NOMO-1 (cell line): Measurements from ENCODE around the gene ATG7.
"Not testable (repeated sequence)": the region's sequence is repeated elsewhere in the genome, so short reads cannot be mapped to it uniquely, and the experiment has no call there.

Experiments
- DNase-seq, 2 experiments: peaks; one replicate each; lab custom pipeline; 2025; ENCODE audit not compliant: unreplicated experiment in 2 of 2; lab: John Stamatoyannopoulos, UW

ATG7 gene

DNA sequence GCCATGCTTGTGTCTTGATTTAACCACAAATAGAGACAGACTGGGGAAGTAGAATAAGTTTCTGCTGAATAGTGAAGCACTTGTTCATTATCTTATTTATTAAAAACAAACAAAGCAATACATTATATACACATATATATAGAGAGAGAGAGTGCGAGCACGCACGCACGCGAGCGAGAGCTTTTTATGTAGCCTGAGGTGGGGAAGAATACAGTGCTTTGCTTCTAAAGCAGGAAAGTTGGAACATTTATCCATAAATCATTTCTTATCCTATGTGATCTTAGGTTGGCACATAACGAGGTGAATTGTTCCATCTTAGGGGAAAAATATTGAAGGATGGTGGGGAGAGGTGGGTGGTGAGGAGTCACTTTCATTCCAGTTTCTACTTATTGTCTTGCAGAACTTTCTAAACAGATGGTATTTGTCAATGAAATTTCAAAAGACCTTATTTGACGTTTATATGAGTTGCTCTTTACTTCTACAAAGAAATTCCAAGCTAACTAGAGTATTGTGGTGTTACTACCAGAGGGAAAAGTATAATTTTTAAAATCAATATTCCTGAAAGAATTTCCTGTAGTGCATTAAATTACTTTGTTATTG, 110.0 kb downstream of the ATG7 start:
- no peak for DNase-seq

DNA sequence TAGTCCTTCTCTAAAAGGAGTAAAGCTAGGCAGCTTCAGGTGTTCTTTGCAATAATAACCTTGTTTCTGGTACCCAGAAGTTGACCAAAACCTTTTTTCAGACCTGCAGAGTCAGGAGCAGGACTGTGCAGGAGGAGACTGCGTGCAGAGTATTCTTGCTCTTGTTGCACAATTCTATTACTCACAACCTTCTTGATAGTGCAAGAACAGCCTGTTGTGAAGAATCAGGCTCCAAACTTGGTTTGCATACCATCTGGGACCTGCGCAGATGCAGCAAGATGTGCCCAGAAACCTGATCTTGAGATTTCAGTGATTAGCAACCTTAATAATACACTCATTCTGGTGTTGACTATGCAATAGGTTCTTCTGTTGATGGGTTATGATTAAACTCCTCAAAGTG, 111.9 kb downstream of the ATG7 start:
- no peak for DNase-seq

- DNase-seq = no peak
These were observed 113.1 kb downstream of the ATG7 start for GRCh38 chr3:11385326-11385725.

- DNase-seq = no peak
These were observed 113.7 kb downstream of the ATG7 start for GRCh38 chr3:11385891-11386290.

DNA sequence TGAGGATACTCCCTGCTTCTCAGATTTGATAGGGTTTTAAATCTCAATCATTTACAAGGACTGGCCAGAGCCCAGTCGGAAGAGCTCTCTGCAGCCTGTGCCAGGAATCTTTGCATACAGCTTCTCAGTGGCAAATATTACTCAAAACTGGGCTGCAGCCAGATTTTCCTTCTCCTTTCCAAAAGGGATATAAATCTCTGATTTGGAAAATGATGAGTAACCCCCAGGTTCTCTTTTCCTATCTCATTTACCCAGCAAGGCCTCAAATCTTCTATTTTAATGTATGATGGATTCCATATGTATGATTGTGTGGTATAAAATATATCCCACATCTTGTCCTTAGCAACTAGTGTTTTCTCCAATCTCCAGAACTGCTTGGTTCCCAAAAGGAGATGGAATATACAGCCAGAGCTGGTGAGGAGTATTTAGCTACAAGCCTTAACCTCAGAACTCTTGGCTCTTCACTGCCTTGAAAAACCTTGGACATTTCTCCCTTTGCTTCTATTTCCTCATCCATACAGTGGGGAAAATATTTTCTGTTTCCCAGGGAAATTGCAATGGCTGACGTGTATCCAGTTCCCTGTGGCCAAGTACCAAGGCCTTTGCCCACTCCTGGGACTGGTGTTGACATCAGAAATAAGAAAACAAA, 114.4 kb downstream of the ATG7 start:
- DNase-seq = no peak

- DNase-seq = no peak
These were observed 117.4 kb downstream of the ATG7 start for GRCh38 chr3:11389386-11390268.

DNA sequence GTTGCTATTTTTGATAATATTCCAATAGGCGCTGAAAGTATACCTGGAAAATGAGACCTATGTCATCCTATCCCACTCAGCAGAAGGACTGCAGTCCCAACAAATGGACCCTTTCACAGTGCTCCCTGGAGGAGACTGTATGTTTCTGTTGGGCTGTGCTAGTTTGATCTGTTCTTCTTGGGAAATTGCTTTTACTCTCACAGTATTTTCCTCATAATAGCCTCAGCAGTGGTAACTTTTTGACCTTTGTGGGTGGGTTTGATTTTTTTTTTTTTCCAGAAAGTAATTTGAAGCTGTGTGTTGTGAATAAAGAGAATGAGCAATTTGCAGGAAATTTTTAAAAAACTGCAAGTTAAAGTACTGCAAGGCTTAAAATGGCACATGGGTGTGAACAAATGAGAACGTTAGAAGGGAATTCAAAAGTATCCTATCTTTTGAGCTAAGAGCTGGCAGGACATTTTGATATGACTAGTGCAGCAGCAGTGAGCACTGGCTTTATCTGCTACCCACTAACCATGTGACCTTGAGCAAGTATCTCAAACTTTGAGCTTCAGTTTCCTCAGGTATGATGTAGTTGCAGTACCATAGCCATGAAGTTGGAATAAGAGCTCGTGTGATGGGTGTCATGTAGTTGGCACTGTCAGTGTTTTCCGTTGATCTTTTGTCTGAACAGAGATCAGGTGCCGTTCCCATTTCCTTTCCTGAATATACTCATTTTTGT, 118.4 kb downstream of the ATG7 start:
- no peak for DNase-seq

DNA sequence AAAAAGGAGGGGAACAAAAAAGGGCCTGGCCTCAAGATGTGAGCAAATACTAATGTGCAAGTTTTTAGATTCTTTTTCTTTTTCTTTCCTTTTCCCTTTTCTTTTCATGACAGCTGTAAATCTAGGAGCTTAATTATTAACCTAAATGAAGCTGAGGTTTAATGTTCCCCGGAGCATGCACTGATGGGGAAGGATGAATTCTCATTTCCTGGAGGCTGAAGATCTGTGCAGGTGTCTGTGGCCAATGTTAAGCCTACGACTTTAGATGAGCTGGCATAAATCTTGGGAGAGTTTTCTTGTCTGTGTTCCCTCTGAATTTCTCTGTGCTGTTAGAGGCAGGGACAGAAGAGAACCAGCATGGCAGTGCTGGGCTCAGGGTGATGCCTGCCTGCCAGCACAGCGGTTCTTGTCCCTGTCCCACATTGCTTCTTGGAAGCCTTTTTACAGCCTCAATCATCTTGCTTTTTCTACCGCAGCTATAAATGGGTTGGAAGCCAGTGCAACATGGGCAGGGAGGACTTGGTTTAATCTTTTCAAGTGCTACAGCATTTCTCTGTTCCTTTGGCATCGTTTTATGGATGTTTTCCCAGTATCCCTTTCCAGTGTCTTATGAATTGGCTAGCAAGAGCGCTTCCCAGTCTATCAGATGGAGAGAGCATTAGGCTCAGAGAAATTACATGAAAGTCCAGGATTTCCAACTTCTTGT, 119.1 kb downstream of the ATG7 start:
- DNase-seq = no peak

DNA sequence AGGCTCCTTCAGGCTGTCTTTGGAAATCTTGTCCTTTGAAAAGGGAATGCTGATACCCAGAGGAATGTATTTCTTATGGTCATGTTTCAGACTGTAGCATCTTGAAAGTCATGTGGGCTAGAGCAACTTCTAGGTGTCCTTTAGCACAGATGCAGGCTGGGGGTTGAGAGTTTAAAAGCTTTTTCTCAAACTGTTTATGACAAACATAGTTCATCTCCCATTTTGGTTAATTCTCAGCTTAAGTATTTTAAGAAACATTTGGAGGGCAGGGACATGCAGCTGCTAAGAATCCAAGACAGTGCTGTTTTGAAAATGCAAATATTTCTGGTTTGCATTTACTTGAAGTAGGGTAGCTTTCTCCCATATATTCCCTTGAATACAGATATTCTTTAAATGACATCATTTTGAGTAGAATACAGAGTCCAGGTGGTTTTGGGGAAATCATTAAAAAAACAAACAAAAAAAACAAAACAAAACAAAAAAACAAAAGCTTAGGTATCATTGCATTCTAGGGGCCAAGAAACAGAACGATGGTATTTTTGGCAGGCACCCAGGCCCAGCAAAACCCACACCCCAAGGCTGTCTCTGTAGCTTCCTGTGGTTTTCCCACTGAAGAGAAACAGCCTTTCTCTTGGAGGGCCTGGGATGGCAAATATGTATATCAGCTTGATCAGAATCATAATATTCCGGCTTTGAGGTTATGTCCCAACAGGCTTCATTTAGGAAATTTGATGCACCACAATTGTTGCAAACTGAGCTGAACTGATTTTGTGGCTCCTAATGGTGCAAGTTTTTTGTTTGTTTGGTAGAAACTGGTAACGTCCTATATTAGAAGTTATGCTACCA, 120.0 kb downstream of the ATG7 start:
- no peak for DNase-seq

GRCh38 chr3:11392860-11393114, 120.6 kb downstream of the ATG7 start:
- DNase-seq = no peak

GRCh38 chr3:11393401-11393800, 121.2 kb downstream of the ATG7 start:
- no peak for DNase-seq

GRCh38 chr3:11394392-11394791, 122.2 kb downstream of the ATG7 start:
- no peak for DNase-seq

DNA sequence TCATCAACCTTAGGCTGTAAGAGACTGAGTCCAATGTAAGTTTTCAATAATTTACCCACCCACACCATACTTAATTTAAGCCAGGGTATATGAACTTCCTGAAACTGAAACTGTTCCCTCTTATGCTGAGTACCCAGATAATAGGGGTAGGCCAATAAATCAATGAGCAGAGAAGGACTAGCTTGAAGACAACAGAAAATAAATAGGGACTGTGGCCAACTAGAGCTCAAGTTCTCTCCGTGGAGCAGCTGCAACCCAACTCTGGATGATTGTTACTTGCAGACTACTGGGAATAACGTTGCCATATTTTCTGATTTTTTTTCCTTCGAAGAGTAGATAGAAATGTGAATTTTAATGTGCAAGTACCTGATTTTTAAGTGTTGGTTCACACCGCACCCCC, 128.0 kb downstream of the ATG7 start:
- no peak for DNase-seq

- DNase-seq = no peak
These were observed 129.2 kb downstream of the ATG7 start for GRCh38 chr3:11401434-11401833.

- DNase-seq = no peak
These were observed 133.1 kb downstream of the ATG7 start for GRCh38 chr3:11405323-11405722.

GRCh38 chr3:11407644-11408043, 135.4 kb downstream of the ATG7 start:
- DNase-seq = no peak

DNA sequence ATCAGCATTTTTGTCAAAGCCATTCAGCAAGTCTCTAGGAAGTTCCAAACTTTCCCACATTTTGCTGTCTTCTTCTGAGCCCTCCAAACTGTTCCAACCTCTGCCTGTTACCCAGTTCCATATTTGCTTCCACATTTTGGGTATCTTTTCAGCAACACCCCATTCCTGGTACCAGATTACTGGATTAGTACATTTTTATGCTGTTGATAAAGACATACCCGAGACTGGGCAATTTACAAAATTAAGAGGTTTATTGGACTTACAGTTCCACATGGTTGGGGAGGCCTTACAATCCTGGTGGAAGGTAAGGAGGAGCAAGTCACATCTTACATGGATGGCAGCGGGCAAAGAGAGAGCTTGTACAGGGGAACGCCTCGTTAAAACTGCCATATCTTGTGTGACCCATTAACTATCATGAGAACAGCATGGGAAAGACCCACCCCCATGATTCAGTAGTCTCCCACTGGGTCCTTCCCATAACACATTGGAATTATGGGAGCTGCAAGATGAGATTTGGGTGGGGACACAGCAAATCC, 136.2 kb downstream of the ATG7 start:
- not testable (repeated sequence) for DNase-seq

DNA sequence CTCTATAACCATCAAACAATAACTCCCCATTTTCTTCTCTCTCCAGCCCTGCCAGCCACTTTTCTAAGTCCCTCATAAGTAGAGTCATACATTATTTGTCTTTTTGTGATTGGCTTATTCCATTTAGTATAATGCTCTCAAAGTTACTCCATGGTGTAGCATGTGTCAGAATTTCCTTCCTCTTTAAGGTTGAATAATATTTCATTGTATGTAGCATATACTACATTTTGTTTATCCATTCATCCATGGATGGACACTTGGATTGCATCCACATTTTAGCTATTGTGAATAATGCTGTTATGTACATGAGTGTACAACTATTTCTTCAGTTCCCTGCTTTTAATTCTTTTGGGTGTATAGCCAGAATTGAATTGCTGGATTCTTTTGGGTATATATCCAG, 138.4 kb downstream of the ATG7 start:
- DNase-seq = no peak

DNA sequence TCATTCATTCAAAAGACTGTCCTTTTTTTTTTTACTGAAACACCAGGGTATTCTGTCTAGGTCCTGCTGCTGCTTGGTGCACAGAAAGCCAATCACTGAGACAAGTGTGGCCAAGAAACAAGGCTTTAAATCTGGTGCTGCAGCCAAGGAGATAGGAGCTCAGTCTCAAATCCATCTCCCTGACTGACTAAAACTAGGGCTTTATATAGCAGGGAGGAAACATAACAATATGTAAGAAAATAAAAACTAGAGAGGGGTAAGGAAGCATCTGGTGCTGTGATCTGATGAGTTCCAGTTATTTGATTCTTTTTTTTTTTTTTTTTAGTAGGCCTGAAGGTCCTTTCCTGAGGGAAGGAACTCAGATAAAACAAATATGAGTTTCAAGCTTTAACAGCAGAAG, 139.8 kb downstream of the ATG7 start:
- no peak for DNase-seq

- DNase-seq = no peak
These were observed 140.9 kb downstream of the ATG7 start for GRCh38 chr3:11413071-11413470.
